Posterior vena cava (tissue), 2 donors: ENCODE data around the gene SIGMAR1. TPM values are rescaled to one million over a fixed set of nuclear protein-coding genes. Genes with fewer than 3 reads are reported as not detected.

Source experiments
- DNase-seq: peaks from one replicate; pipeline ENCODE4 v3.0.0-alpha.2; 2020; ENCODE audit warnings: low spot score
- intact Hi-C, 2 donors: fragments of 100-400 bp; cut with DNase I; formaldehyde crosslinking; loops; one replicate each; pipeline versions ENCODE4 v1.14.1 to v1.14.2; 2022 to 2023
- total RNA-seq, 2 donors: library from RNA; stranded (reverse); fragmentation: NEBNext Ultra II Directional; extraction: Animal tissue kit (Norgen Biotek cat#: 25700); gene quantifications; one replicate each; pipeline ENCODE4 v1.2.1, GENCODE V29; 2021
- donor health status: DM: yes; HTN: yes; CAD: no.
- donor health status: DM: yes; HTN: yes; CAD: no.

Gene SIGMAR1
- total RNA-seq, 2 donors from 2014 or later: 38.1 to 48.5 TPM

DNA sequence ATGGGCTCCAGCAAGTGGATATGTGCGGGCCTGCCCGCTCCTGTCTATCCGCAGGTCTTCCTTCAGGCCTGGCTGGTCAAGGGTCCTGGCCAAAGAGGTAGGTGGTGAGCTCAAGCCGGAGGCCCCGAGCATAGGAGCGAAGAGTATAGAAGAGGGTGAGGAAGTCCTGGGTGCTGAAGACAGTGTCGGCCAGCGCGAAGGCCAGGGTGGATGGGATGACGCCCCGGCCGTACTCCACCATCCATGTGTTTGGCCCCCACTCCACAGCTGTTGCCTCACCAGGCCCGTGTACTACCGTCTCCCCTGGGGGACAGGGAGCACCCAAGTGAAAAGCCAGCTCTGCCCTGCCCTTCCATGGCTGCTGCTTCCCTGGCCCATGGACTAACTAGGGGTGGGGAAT lies 2.0 kb downstream of the SIGMAR1 start:
- no peak for DNase-seq
- intact Hi-C loops: no loop called here

GRCh38 chr9:34634551-34635248 lies 2.9 kb downstream of the SIGMAR1 start:
- intact Hi-C loops: no loop called here
- DNase-seq: no peak

GRCh38 chr9:34633851-34634550 lies 3.6 kb downstream of the SIGMAR1 start:
- no peak for DNase-seq
- intact Hi-C loops: no loop called here

DNA sequence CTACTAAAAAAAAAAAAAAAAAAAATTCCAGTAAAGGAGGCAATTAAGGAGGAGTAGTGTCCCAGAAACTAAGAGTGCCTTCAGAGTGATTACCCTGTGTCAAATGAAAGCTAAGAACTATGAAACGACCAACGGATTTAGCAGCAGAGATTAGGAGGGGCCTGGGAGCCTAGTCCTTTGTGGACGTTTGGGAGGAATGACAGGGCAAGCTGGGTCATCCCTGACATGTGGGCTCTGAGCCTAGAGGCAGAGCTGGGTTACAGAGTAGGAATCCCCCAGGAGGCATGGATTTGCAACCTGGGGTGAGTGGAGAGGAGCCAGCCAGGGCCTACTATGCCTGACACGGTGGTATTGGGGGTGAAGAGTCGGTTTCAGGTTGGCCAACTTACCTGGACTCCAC lies 4.4 kb downstream of the SIGMAR1 start:
- intact Hi-C loops: no loop called here

GRCh38 chr9:34630402-34631154 lies 7.0 kb downstream of the SIGMAR1 start:
- DNase-seq: no peak
- intact Hi-C loops: no loop called here

More for the DNA sequence above, 4.4 kb downstream of the SIGMAR1 start:
- no peak for DNase-seq

- intact Hi-C loops: loop anchor here in 1 of 2 donors (5.0 kb wide), 1 partner anchor 1367 kb away; the partner anchor contains the start of gene BAG1
- DNase-seq: no peak
Observed at GRCh38 chr9:34629491-34629808, 8.1 kb downstream of the SIGMAR1 start.

- no peak for DNase-seq
- intact Hi-C loops: loop anchor here in 1 of 2 donors (5.0 kb wide), 1 partner anchor 1367 kb away; the partner anchor contains the start of gene BAG1
Observed at GRCh38 chr9:34628656-34629490, 8.7 kb downstream of the SIGMAR1 start, which contains the start of gene ARID3C. ARID3C (minus strand) TSS chr9:34629066; CDS start chr9:34628014, 1,052 bp downstream.

DNA sequence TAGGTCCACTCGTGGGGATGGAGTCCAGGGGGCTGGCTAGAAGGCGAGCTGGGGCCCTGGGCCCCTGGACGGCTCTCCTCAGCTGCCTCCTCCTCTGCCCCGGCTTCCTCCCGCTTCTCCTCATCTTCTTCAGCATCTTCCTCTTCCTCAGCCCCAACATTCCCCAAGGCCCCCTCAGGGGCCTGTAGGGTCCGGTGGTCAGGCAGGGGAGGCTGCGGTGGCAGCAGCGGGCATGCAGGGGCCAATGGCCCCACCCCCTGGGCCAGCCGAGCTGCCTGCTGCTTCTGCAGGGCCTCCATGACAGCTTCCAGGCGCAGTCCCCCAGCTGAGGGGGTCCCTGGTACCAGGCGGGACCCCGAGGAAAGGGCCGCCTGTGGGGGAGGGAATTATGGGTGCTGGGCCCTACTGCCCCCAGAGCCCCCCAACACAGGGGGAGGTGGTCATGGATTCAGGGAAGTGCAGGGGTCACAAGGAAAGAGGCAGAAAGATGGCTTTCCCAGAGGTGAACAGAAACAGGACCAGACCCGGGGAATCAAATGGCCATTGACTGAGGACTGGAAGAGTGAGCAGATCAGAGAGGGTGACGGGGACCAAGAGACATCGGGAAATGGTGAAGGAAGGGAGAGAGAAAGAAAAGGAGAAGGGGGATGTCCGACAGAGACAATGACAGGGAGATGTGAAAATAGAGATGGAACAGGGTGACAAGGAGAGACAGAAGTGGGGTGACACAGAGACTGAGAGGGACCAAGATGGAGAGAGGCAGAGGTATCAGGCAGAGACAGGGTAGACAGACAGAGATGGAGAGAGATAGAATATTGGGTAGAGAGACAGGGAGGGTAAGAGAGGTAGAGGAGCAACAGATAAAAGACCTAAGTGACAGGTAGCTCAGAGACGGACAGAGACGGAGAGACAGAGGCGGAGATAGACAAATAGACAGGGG lies 9.6 kb downstream of the SIGMAR1 start:
- no peak for DNase-seq
- intact Hi-C loops: loop anchor here in 1 of 2 donors (5.0 kb wide), 1 partner anchor 1366 kb away; the partner anchor contains the start of gene BAG1

GRCh38 chr9:34625186-34625486 lies 12.5 kb downstream of the SIGMAR1 start:
- intact Hi-C loops: loop anchor here in 1 of 2 donors (5.0 kb wide), 1 partner anchor 1363 kb away; the partner anchor contains the start of gene BAG1
- no peak for DNase-seq

GRCh38 chr9:34624475-34625185 lies 13.0 kb downstream of the SIGMAR1 start:
- intact Hi-C loops: loop anchor here in 1 of 2 donors (5.0 kb wide), 1 partner anchor 1362 kb away; the partner anchor contains the start of gene BAG1
- no peak for DNase-seq

DNA sequence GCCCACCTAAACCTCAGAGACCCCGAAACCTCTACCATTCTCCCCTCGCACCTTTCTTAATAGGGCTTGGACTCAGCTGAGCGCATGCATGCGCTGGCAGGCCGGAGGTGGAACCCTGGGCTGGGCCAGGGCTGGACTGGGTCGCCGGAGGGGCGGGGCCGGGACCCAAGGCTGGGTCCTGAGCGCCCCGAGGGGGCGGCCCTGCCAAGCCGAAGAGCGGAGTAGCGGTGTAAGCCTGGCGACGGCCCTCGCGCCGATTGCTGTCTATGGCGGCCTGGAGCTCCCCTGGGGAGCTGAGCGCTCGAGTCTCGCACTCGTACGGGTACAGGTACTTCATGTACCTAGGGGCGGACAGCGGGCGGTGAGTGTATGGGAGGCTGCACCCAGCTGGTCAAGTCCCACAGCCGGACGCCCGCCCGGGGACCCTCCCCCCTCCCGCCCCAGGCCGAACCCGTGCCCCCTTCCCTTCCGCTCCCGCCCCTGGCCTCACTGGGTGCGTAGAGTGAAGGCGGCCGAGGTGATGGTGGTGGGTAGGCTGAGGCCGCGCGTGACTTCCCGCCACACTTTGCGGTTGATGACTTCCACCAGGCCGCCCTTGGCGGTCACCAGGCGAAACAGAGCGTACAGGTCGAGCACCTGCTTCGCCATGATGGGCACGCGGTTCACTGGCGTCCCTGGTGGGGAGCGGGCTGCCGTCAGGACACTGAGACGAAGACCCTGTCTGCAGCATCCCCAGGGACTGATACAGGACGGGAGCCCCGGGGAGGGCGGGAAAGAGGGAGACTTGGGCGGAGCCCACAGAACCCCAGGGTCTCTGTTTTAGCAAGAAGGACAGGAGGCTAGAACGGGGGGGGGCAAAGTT lies 14.0 kb downstream of the SIGMAR1 start:
- intact Hi-C loops: no loop called here
- no peak for DNase-seq

DNA sequence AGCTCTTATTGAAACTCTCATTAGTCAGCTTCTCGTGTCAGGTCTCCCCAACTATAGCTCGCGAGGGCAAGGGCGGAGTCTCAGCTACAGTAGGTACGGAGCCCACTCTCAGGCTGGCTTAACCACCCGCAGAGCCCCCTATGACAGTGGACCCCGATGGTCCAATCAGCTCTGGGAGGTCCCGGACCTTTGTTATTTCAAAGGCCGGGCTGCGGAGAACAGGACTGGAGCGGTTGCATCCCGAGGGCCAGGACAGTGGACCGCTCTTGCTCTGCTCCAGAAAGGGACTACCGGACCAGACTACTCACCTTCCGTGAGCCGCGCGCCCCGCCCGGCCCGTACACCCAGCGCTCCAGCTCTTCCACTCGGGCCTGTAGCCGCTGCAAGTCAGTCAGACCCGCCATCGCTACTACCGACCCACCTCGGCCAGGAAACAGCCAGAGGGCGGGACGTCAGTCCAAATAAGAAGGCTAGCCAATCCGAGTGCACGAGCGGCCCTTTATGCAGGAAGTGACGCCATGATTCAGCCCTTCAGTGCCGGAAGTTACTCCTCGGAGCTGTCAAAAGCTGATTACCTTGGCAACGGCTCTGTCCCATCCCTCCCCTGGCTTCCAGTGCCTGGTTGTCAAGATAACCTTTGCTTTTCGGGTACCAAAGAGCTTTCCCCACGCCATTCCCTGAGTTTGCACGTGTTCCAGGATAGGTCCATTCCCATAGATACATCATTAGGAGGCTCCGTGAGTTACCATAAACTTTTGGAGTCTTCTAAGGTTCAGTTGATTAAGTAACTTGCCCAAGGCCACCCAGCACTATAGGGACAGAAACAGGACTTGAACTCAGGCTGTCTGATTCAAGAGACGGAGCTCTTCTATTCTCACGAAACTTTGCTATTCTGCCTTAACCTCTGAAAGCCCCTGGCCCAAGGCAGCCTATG lies 17.3 kb downstream of the SIGMAR1 start, which contains the start of gene DCTN3:
Gene DCTN3, minus strand, starts transcription at position 435 of the 934 bp plus-strand sequence. Its CDS starts 31 bp downstream, at position 404.
- intact Hi-C loops: no loop called here
- peak; percentile 97 for DNase-seq

DNA sequence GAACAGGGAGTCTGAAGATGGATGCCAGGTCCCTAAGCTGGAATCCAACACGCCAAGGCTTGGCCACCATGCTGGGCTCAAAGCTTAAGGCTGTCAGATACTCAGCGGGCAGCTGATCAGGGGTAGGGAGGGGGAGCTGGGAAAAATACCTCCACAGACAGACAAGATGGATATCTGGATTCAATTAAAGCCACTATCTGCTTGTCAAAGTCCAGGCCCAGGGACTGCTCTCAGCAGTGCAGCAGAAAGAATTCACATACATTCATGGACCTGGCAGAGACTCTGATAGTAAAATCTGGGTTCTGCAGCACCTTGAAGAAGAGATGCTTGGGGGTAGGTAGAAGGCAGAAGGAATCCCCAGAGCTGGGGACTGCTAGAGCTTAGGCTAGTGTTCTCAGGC lies 22.5 kb downstream of the SIGMAR1 start:
- DNase-seq: no peak
- intact Hi-C loops: no loop called here

DNA sequence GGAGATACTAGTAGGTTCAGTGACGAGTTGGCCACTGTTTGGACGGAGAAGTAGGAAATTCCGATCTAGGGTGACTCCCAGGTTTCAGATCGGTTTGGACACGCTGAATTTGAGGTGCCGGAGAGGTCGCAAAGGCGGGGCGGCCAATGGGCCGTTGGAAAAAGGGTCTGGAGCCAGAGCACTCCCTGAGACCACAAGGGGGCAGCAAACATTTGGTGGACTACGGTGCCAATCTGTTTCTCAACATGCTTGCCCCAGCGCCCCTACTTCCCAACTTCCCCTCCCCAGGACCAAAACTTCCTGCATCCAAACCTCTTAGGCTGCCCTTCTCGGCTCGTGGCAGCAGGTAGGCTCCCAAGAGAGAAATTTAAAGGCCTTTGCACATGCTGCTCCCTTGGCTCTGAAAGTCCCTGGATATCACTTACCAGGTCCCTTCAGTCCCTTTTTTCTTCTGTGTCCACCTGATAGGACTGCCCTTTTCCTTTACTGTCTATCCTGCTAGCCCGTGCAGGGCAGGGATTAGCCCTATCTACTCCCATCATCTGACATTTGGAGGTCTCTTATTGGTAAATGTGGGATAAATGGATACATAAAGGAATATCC lies 24.7 kb downstream of the SIGMAR1 start:
- DNase-seq: peak; percentile 91
- intact Hi-C loops: loop anchor here in 1 of 2 donors (5.0 kb wide), 1 partner anchor 276 kb away; no protein-coding TSS in a partner anchor
